HFFc6 (cell line): Measurements from ENCODE around the gene GRIP2. TPM values are rescaled to one million over a fixed set of nuclear protein-coding genes. Genes with fewer than 3 reads are reported as not detected.

Experiments used
- DNase-seq: peaks from one replicate; pipeline ENCODE4 v3.0.0-alpha.2; 2018
- H3K27ac Mint-ChIP-seq: 2 replicates; pipeline ENCODE4 v1.8.0; 2020; ENCODE audit warnings: mild to moderate bottlenecking, mixed read lengths
- H3K27me3 Mint-ChIP-seq: 2 replicates; pipeline ENCODE4 v1.8.0; 2021; ENCODE audit warnings: mild to moderate bottlenecking, moderate library complexity, mixed read lengths; ENCODE audit not compliant: insufficient read depth
- H3K36me3 Mint-ChIP-seq: 2 replicates; pipeline ENCODE4 v1.8.0; 2021; ENCODE audit warnings: low read depth, mixed read lengths
- H3K4me1 Mint-ChIP-seq: 2 replicates; pipeline ENCODE4 v1.8.0; 2020; ENCODE audit warnings: low read depth, mixed read lengths
- H3K4me3 Mint-ChIP-seq: 2 replicates; pipeline ENCODE4 v1.8.0; 2020; ENCODE audit warnings: mild to moderate bottlenecking, moderate library complexity, mixed read lengths
- H3K9me3 Mint-ChIP-seq: 2 replicates; pipeline ENCODE4 v1.8.0; 2020; ENCODE audit warnings: mild to moderate bottlenecking, mixed read lengths
- CTCF ChIP-seq: fragments of 200-600 bp; sonication (generic); IDR thresholded peaks from 2 replicates; pipeline ENCODE4 v1.5.0; 2021; ENCODE audit warnings: antibody characterized with exemption, mild to moderate bottlenecking
- total RNA-seq, 6 experiments: library from RNA; stranded (reverse); fragmentation: NEBNext Ultra II Directional; extraction: Animal tissue kit (Norgen Biotek cat#: 25700); gene quantifications; 2 replicates in 1 of 6; 3 replicates in 5 of 6; pipeline ENCODE4 v1.2.3, GENCODE V29; 2021

The GRIP2 gene
- total RNA-seq, 6 experiments from 2014 or later, result 0.05 to 0.25 (median 0.13) TPM; not detected in 2

- H3K27me3 Mint-ChIP-seq, result peaks cover 60% of the 10 kb centered on the region
- no peak overlapping the region for H3K27ac Mint-ChIP-seq
- peaks cover 8% of the 10 kb centered on the region for H3K4me1 Mint-ChIP-seq
- no peak overlapping the region for H3K4me3 Mint-ChIP-seq
- no peak for TF ChIP-seq CTCF
- DNase-seq, result no peak
- H3K36me3 Mint-ChIP-seq, result no peaks in the 10 kb centered on the region
- H3K9me3 Mint-ChIP-seq, result no peaks in the 10 kb centered on the region
Measured at GRCh38 chr3:14552041-14552648, 12.0 kb upstream of the GRIP2 start.

GRCh38 chr3:14550651-14551611 is 10.8 kb upstream of the GRIP2 start:
- no peak for TF ChIP-seq CTCF
- H3K27me3 Mint-ChIP-seq, result peaks cover 59% of the 10 kb centered on the region
- no peak overlapping the region for H3K4me3 Mint-ChIP-seq
- no peak overlapping the region for H3K27ac Mint-ChIP-seq
- H3K36me3 Mint-ChIP-seq, result no peaks in the 10 kb centered on the region
- H3K4me1 Mint-ChIP-seq, result peaks cover 8% of the 10 kb centered on the region
- DNase-seq, result peak; percentile 5
- H3K9me3 Mint-ChIP-seq, result no peaks in the 10 kb centered on the region

GRCh38 chr3:14550181-14550580 is 10.0 kb upstream of the GRIP2 start:
- Mint-ChIP-seq H3K27me3 (peaks cover 56% of the 10 kb centered on the region), H3K9me3 (no peaks in the 10 kb centered on the region), H3K36me3 (no peaks in the 10 kb centered on the region), H3K4me1 (peaks cover 8% of the 10 kb centered on the region), H3K4me3 (no peak overlapping the region), H3K27ac (no peak overlapping the region)
- no peak for TF ChIP-seq CTCF
- DNase-seq, result no peak

- DNase-seq, result peak; percentile 8
- Mint-ChIP-seq H3K9me3 (no peaks in the 10 kb centered on the region), H3K27ac (no peak overlapping the region), H3K4me1 (peaks cover 8% of the 10 kb centered on the region), H3K4me3 (no peak overlapping the region), H3K27me3 (peaks cover 56% of the 10 kb centered on the region), H3K36me3 (no peaks in the 10 kb centered on the region)
- TF ChIP-seq CTCF, result peak; percentile 74
Measured at GRCh38 chr3:14549256-14549919, 9.2 kb upstream of the GRIP2 start.

GRCh38 chr3:14548321-14548729 is 8.2 kb upstream of the GRIP2 start:
- H3K4me3 Mint-ChIP-seq, result no peak overlapping the region
- TF ChIP-seq CTCF, result peak; percentile 84
- DNase-seq, result peak; percentile 29
- H3K27me3 Mint-ChIP-seq, result peaks cover 52% of the 10 kb centered on the region
- H3K4me1 Mint-ChIP-seq, result peaks cover 8% of the 10 kb centered on the region
- H3K36me3 Mint-ChIP-seq, result no peaks in the 10 kb centered on the region
- H3K9me3 Mint-ChIP-seq, result no peaks in the 10 kb centered on the region
- no peak overlapping the region for H3K27ac Mint-ChIP-seq
